ENCODE results near the gene ACER3. TPM values are rescaled to one million over a fixed set of nuclear protein-coding genes. Genes with fewer than 3 reads are reported as not detected.

ACER3 gene
- total RNA-seq, 2 donors from 2014 or later: 18.5 to 23.2 TPM

DNA sequence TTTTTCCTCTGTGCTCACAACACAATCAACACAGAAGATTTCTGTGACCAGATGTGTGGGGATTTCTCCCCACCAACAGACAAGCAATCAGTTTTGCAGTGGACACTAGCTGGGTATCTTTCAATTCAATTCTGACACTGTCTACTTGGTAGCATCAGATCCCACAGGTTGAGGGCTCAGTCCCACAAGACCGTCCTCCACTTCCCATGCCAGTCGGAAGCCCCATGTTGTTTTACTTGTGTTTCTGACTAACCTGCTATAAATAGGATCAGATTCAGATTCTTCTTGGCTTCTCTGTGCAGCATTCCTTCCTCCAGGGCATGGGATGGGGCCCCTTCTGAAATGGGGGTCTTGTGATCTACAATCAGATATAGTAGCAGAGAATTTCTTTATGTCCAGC lies 19.6 kb downstream of the ACER3 start:
- H3K27ac Mint-ChIP-seq: no peak overlapping the region
- Histone ChIP-seq H3K9ac (ENCODE audit: extremely low read depth, low read length, poor library complexity, severe bottlenecking) (no peak overlapping the region), H3K27ac (ENCODE audit: low read depth, low read length) (no peak overlapping the region), H3K27me3 (ENCODE audit: control insufficient read depth, insufficient read depth, low read length, poor library complexity, severe bottlenecking) (no peaks in the 10 kb centered on the region), H3K4me3 (ENCODE audit: low read length) (no peak overlapping the region), H3K9me3 (ENCODE audit: control insufficient read depth, low read length) (no peaks in the 10 kb centered on the region), H3K36me3 (ENCODE audit: control insufficient read depth, insufficient read depth, low read length) (no peaks in the 10 kb centered on the region), H3K4me1 (ENCODE audit: control insufficient read depth, insufficient read depth, low read length) (no peaks in the 10 kb centered on the region)
- H3K27me3 Mint-ChIP-seq (ENCODE audit: insufficient read depth): no peaks in the 10 kb centered on the region
- H3K4me1 Mint-ChIP-seq: peaks cover 2% of the 10 kb centered on the region
- TF ChIP-seq CTCF (conservative IDR thresholded peaks at IDR 0.05): no peak
- no peak overlapping the region for H3K4me3 Mint-ChIP-seq
- no peak for DNase-seq
- 91 to 100% methylated on average over 1 to 2 of the region's 2 CpGs for WGBS, 2 experiments (ENCODE audit: insufficient coverage in 1 of 2, insufficient read length in 1 of 2)
- H3K36me3 Mint-ChIP-seq (ENCODE audit: low read depth): peaks cover 2% of the 10 kb centered on the region
- no peaks in the 10 kb centered on the region for H3K9me3 Mint-ChIP-seq

DNA sequence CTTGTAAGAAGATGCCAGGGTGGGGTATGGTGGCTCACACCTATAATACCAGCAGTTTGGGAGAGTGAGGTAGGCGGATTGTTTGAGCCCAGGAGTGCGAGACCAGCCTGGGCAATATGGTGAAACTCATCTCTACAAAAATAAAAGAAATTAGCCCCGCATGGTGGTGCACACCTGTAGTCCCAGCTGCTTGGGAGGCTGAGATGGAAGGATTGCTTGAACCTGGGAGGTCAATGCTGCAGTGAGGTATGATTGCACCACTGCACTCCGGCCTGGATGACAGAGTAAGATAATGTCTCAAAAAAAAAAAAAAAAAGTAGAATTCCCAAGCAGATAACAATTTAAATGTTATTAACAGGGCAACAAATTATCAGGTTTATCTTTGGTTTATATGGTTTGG lies 20.2 kb downstream of the ACER3 start:
- H3K27ac ChIP-seq (ENCODE audit: low read depth, low read length): no peak overlapping the region
- H3K4me3 ChIP-seq (ENCODE audit: low read length): no peak overlapping the region
- H3K36me3 ChIP-seq (ENCODE audit: control insufficient read depth, insufficient read depth, low read length): no peaks in the 10 kb centered on the region
- 95 to 100% methylated on average over 1 to 3 of the region's 4 CpGs for WGBS, 2 experiments (ENCODE audit: insufficient coverage in 1 of 2, insufficient read length in 1 of 2)
- H3K27me3 Mint-ChIP-seq (ENCODE audit: insufficient read depth): no peaks in the 10 kb centered on the region
- no peak overlapping the region for H3K9ac ChIP-seq (ENCODE audit: extremely low read depth, low read length, poor library complexity, severe bottlenecking)
- no peak overlapping the region for H3K27ac Mint-ChIP-seq
- H3K36me3 Mint-ChIP-seq (ENCODE audit: low read depth): peaks cover 2% of the 10 kb centered on the region
- peaks cover 2% of the 10 kb centered on the region for H3K4me1 Mint-ChIP-seq
- no peak for TF ChIP-seq CTCF (conservative IDR thresholded peaks at IDR 0.05)
- no peaks in the 10 kb centered on the region for H3K9me3 ChIP-seq (ENCODE audit: control insufficient read depth, low read length)
- no peaks in the 10 kb centered on the region for H3K27me3 ChIP-seq (ENCODE audit: control insufficient read depth, insufficient read depth, low read length, poor library complexity, severe bottlenecking)
- no peaks in the 10 kb centered on the region for H3K4me1 ChIP-seq (ENCODE audit: control insufficient read depth, insufficient read depth, low read length)
- H3K4me3 Mint-ChIP-seq: no peak overlapping the region
- no peak for DNase-seq
- no peaks in the 10 kb centered on the region for H3K9me3 Mint-ChIP-seq

DNA sequence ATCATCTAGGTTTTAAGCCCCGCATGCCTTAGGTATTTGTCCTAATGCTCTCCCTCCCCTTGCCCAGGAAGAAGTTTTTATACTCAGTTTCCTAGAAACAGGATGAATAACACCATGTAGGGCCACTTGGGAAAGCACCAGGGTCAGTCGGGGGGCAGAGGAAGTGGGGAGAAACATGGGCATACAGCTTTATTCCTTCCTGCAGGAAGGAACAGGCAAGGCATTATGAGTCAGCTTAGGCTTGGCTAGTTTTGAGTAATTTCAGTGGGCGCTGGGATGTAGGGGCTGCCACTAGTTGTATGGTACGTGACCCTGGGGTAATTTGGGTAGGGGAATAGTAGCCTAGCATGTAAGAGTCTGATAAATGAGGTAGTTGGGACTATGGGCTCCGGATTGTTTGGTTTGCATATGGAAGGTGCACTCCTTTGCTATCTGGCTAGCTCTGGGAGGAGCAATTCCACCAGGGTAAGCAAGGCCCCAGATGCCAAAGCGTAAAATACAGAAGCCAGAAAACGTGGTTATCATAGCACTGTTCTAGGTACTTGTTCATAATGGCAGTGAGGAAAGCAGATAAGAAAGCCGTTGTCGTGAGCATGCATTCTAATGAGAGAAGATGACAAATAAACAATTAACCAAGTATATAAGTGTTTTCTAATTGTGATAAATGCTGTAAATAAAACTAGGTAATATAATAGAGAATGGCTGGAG lies 24.8 kb downstream of the ACER3 start:
- no peak overlapping the region for H3K27ac ChIP-seq (ENCODE audit: low read depth, low read length)
- H3K4me3 ChIP-seq (ENCODE audit: low read length): no peak overlapping the region
- no peaks in the 10 kb centered on the region for H3K4me1 Mint-ChIP-seq
- no peaks in the 10 kb centered on the region for H3K9me3 ChIP-seq (ENCODE audit: control insufficient read depth, low read length)
- WGBS, 2 experiments (ENCODE audit: insufficient coverage in 1 of 2, insufficient read length in 1 of 2): 95 to 100% methylated on average over 5 to 9 of the region's 9 CpGs
- H3K36me3 ChIP-seq (ENCODE audit: control insufficient read depth, insufficient read depth, low read length): no peaks in the 10 kb centered on the region
- no peaks in the 10 kb centered on the region for H3K4me1 ChIP-seq (ENCODE audit: control insufficient read depth, insufficient read depth, low read length)
- H3K27me3 ChIP-seq (ENCODE audit: control insufficient read depth, insufficient read depth, low read length, poor library complexity, severe bottlenecking): no peaks in the 10 kb centered on the region
- H3K27ac Mint-ChIP-seq: no peak overlapping the region
- H3K4me3 Mint-ChIP-seq: no peak overlapping the region
- H3K9me3 Mint-ChIP-seq: no peaks in the 10 kb centered on the region
- no peak for TF ChIP-seq CTCF (conservative IDR thresholded peaks at IDR 0.05)
- no peaks in the 10 kb centered on the region for H3K27me3 Mint-ChIP-seq (ENCODE audit: insufficient read depth)
- peaks cover 2% of the 10 kb centered on the region for H3K36me3 Mint-ChIP-seq (ENCODE audit: low read depth)
- DNase-seq: no peak
- no peak overlapping the region for H3K9ac ChIP-seq (ENCODE audit: extremely low read depth, low read length, poor library complexity, severe bottlenecking)

All from endodermal cell (in vitro differentiated cells).